B cell (primary cell): ENCODE results near the gene SLC35E1. TPM values are rescaled to one million over a fixed set of nuclear protein-coding genes. Genes with fewer than 3 reads are reported as not detected.

Experiments
- ATAC-seq: fragments of 200-7000 bp; cut with Tn5 transposase; one replicate; pipeline ENCODE4 v1.10.0; 2021; ENCODE audit warnings: low read depth, mild to moderate bottlenecking, moderate number of reproducible peaks, moderate library complexity
- CTCF ChIA-PET: fragments of 350-600 bp; sonication (Branson Sonifier 250); formaldehyde crosslinking; loops from one replicate; lab custom pipeline; 2021; ENCODE audit warnings: antibody characterized with exemption, inconsistent platforms; lab: Charles Lee
- POLR2A ChIA-PET: fragments of 350-600 bp; sonication (Branson Sonifier 250); formaldehyde crosslinking; loops from one replicate; lab custom pipeline; 2021; ENCODE audit warnings: antibody characterized with exemption; lab: Charles Lee
- DNase-seq: peaks from one replicate; pipeline ENCODE4 v3.0.0; 2013
- H2AFZ ChIP-seq: 2 replicates; pipeline ENCODE4 v1.6.1; 2012; ENCODE audit warnings: mild to moderate bottlenecking, low read depth, low read length; ENCODE audit not compliant: insufficient read depth, poor library complexity, severe bottlenecking
- H3K27ac ChIP-seq, 2 donors: 1 replicate in 1 of 2; 2 replicates in 1 of 2; pipeline ENCODE4 v1.5.1; 2012 to 2013; ENCODE audit warnings: low read length in 2 of 2, mild to moderate bottlenecking in 2 of 2, moderate library complexity in 1 of 2
- H3K27me3 ChIP-seq, 4 experiments: fragments of 200-600 bp in 1 of 4; sonication (generic) in 1 of 4; replicated peaks in 1 of 4; 1 replicate in 2 of 4; 2 replicates in 2 of 4; pipeline versions ENCODE4 v1.6.1 to v1.7.0; 2013 to 2016; ENCODE audit warnings: low read length in 3 of 4, mild to moderate bottlenecking in 2 of 4, mixed read lengths in 1 of 4, moderate library complexity in 1 of 4; ENCODE audit not compliant: insufficient read depth in 4 of 4, control insufficient read depth in 3 of 4; ENCODE audit errors: control extremely low read depth in 1 of 4
- H3K36me3 ChIP-seq, 2 experiments: replicated peaks in 1 of 2; 1 replicate in 1 of 2; 2 replicates in 1 of 2; pipeline versions ENCODE4 v1.6.1 to v1.7.1; 2013; ENCODE audit warnings: low read length in 1 of 2; ENCODE audit not compliant: insufficient read depth in 2 of 2, control insufficient read depth in 1 of 2; ENCODE audit errors: control extremely low read depth in 1 of 2, extremely low read depth in 1 of 2
- H3K4me1 ChIP-seq, 2 donors: fragments of 200-600 bp in 1 of 2; sonication (generic) in 1 of 2; 1 replicate in 1 of 2; 2 replicates in 1 of 2; pipeline versions ENCODE4 v1.5.1 to v1.6.1; 2013 to 2017; ENCODE audit warnings: low read length in 2 of 2; ENCODE audit not compliant: control insufficient read depth in 2 of 2, insufficient read depth in 2 of 2
- H3K4me2 ChIP-seq: replicated peaks from 2 replicates; pipeline ENCODE3; 2012; ENCODE audit warnings: mild to moderate bottlenecking, low read depth, low read length; ENCODE audit not compliant: poor library complexity, severe bottlenecking
- H3K4me3 ChIP-seq, 5 experiments: fragments of 200-600 bp in 1 of 5; sonication (generic) in 1 of 5; 1 replicate in 3 of 5; 2 replicates in 2 of 5; pipeline versions ENCODE4 v1.5.1 to v1.7.0; 2011 to 2016; ENCODE audit warnings: low read length in 4 of 5, mild to moderate bottlenecking in 4 of 5, low read depth in 2 of 5, control low read depth in 1 of 5, moderate library complexity in 1 of 5; ENCODE audit not compliant: insufficient read depth in 1 of 5; ENCODE audit errors: control extremely low read depth in 1 of 5, extremely low read depth in 1 of 5
- H3K79me2 ChIP-seq: fragments of 200-600 bp; sonication (generic); one replicate; pipeline ENCODE4 v1.6.0; 2016; ENCODE audit warnings: low read length; ENCODE audit not compliant: control insufficient read depth, insufficient read depth
- H3K9ac ChIP-seq: fragments of 200-600 bp; sonication (generic); 2 replicates; pipeline ENCODE4 v1.6.1; 2017; ENCODE audit warnings: mild to moderate bottlenecking, low read length, moderate library complexity
- H3K9me3 ChIP-seq, 3 donors: one replicate each; pipeline versions ENCODE4 v1.6.1 to v1.7.1; 2013; ENCODE audit warnings: low read length in 2 of 3; ENCODE audit not compliant: control insufficient read depth in 2 of 3, insufficient read depth in 1 of 3; ENCODE audit errors: control extremely low read depth in 1 of 3
- H4K20me1 ChIP-seq: 2 replicates; pipeline ENCODE4 v1.6.0; 2012; ENCODE audit warnings: mild to moderate bottlenecking, low read length; ENCODE audit not compliant: insufficient read depth, control insufficient read depth, poor library complexity, severe bottlenecking
- H3K27ac Mint-ChIP-seq: one replicate; pipeline ENCODE4 v1.8.0; 2021; ENCODE audit warnings: mixed read lengths
- H3K27me3 Mint-ChIP-seq: one replicate; pipeline ENCODE4 v1.8.0; 2021; ENCODE audit warnings: mixed read lengths
- H3K4me1 Mint-ChIP-seq: one replicate; pipeline ENCODE4 v1.8.0; 2021; ENCODE audit warnings: mixed read lengths
- H3K4me3 Mint-ChIP-seq: one replicate; pipeline ENCODE4 v1.8.0; 2021; ENCODE audit warnings: mixed read lengths
- H3K9me3 Mint-ChIP-seq: one replicate; pipeline ENCODE4 v1.8.0; 2022; ENCODE audit warnings: mixed read lengths; ENCODE audit not compliant: insufficient read depth
- CTCF ChIP-seq: fragments of 200-600 bp; IDR thresholded peaks from one replicate; pipeline ENCODE4 v1.8.0; 2022; ENCODE audit warnings: antibody characterized with exemption, mild to moderate bottlenecking
- EZH2 ChIP-seq: IDR thresholded peaks from 2 replicates; pipeline ENCODE4 v1.6.1; 2012; ENCODE audit warnings: borderline replicate concordance, low read depth, mild to moderate bottlenecking, moderate library complexity, low read length; ENCODE audit not compliant: insufficient read depth, poor library complexity, severe bottlenecking
- WGBS: methylation state at CpG from one replicate; pipeline ENCODE4 v1.1.5; 2013; ENCODE audit warnings: missing lambda C conversion rate; ENCODE audit not compliant: insufficient coverage; 5-methylcytosine and 5-hydroxymethylcytosine counted together
- intact Hi-C: fragments of 100-400 bp; cut with micrococcal nuclease; formaldehyde crosslinking; loops from one replicate; pipeline ENCODE4 v1.10.0; 2022
- polyA plus RNA-seq: library from polyadenylated mRNA; depleted of rRNA; stranded (reverse); fragments of >200 nt; gene quantifications from 2 replicates; pipeline ENCODE4 v1.2.3, GENCODE V29; 2012
- total RNA-seq, 2 donors: library from RNA; stranded (reverse); fragments of 120-200 nt in 1 of 2; gene quantifications; 1 replicate in 1 of 2; 2 replicates in 1 of 2; pipeline versions ENCODE4 v1.2.3 to v1.2.4, GENCODE V29; 2013 to 2022

Gene SLC35E1
- total and polyA plus RNA-seq, 2 donors (not counting 1 experiment from before 2014, with no cell fraction given): 23.4 to 46.8 TPM

GRCh38 chr19:16621165-16621800 is 49.1 kb upstream of the SLC35E1 start:
- Histone ChIP-seq H3K27ac (no peak overlapping the region), H3K9ac (no peak overlapping the region), H4K20me1 (peaks cover 98% of the 10 kb centered on the region), H3K27me3 (no peaks in the 10 kb centered on the region), H3K9me3 (no peaks in the 10 kb centered on the region), H3K4me1 (peaks cover 30 to 47% of the 10 kb centered on the region in 2 donors), H3K4me2 (no peak overlapping the region), H3K79me2 (peaks cover 100% of the 10 kb centered on the region), H3K36me3 (peaks cover 0 to 36% of the 10 kb centered on the region in 2 experiments), H3K4me3 (no peak overlapping the region), H2AFZ (no peak overlapping the region)
- intact Hi-C loops: no loop called here
- H3K27me3 Mint-ChIP-seq: no peaks in the 10 kb centered on the region
- no peak for ATAC-seq
- DNase-seq: no peak
- H3K4me1 Mint-ChIP-seq: peaks cover 85% of the 10 kb centered on the region
- TF ChIP-seq EZH2 (no peak), CTCF (no peak)
- no peaks in the 10 kb centered on the region for H3K9me3 Mint-ChIP-seq
- CTCF ChIA-PET: no interaction called here
- no peak overlapping the region for H3K27ac Mint-ChIP-seq
- 99% methylated on average over 7 of the region's 7 CpGs for WGBS
- POLR2A ChIA-PET: no interaction called here
- no peak overlapping the region for H3K4me3 Mint-ChIP-seq

GRCh38 chr19:16620584-16620983 is 48.4 kb upstream of the SLC35E1 start:
- Histone ChIP-seq H3K9ac (no peak overlapping the region), H3K4me2 (no peak overlapping the region), H3K27ac (no peak overlapping the region), H3K27me3 (no peaks in the 10 kb centered on the region), H4K20me1 (peaks cover 99% of the 10 kb centered on the region), H3K9me3 (no peaks in the 10 kb centered on the region), H3K36me3 (peaks cover 0 to 33% of the 10 kb centered on the region in 2 experiments), H3K4me3 (no peak overlapping the region), H2AFZ (no peak overlapping the region), H3K4me1 (peaks cover 30 to 47% of the 10 kb centered on the region in 2 donors), H3K79me2 (peaks cover 100% of the 10 kb centered on the region)
- no peaks in the 10 kb centered on the region for H3K9me3 Mint-ChIP-seq
- ATAC-seq (no peak), DNase-seq (no peak)
- intact Hi-C loops: no loop called here
- no peak overlapping the region for H3K4me3 Mint-ChIP-seq
- no peak overlapping the region for H3K27ac Mint-ChIP-seq
- H3K4me1 Mint-ChIP-seq: peaks cover 85% of the 10 kb centered on the region
- ChIA-PET POLR2A (no interaction called here), CTCF (no interaction called here)
- TF ChIP-seq EZH2 (no peak), CTCF (no peak)
- WGBS: no CpG with 5 or more reads among the region's 3 CpGs
- H3K27me3 Mint-ChIP-seq: no peaks in the 10 kb centered on the region
